ENCODE results near the gene CENPK.
"Not testable (repeated sequence)": the region's sequence is repeated elsewhere in the genome, so short reads cannot be mapped to it uniquely, and the experiment has no call there.

The CENPK gene

DNA sequence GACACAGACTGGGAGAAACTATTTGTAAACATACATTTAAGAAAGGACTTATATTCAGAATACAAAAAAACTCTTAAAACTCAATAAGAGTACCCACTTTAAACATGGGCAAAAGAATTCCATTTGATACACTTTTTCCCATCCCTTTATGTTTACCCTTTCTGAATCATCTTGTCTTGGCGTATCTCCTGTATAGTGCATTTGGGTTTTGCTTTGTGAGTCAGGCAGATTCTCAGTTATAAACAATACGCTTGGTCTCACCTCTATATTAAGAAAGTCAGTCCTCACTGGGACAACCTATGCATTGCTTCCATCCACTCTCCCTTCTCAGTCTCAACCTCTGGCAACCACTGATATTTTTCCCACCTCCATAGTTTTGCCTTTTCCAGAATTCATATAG is 54.0 kb downstream of the CENPK start:
- DNase-seq (ENCODE audit: low read depth) = no peak

DNA sequence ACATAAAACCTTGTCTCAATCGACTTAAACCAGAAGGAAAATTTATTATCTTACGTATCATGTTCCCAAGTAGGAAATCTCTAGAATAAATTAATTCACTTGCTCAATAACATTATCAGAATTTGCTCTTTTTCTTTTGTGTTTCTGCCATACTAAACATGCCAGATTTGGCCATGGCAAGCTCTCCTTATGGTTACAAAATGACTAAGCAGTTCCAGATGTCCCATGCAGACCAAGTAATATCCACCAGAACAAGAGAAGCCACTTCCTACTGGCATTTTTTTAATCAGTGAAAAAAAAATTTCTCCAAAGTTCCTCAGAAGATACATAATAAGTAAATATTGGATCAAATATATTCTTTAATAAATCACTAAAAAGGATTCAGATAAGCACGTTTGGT is 56.0 kb downstream of the CENPK start:
- no peak for DNase-seq (ENCODE audit: low read depth)

DNA sequence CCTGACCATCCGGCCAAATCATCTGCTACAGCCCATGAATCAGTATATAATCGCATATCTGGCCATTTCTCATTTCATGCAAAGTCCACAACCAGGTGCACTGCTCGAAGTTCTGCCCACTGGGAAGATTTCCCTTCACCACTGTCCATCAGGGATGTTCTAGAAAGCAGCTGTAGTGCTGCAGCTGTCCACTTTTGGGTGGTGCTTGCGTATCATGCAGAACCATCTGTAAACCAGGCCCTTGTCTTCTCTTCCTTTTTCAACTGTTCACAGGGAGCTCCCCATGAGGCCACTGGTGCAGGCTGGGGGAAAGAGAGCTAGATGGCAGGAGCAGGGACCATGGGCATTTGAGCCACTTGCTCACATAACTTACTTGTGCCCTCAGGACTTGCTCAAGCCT is 73.8 kb downstream of the CENPK start:
- DNase-seq (ENCODE audit: low read depth) = no peak

DNA sequence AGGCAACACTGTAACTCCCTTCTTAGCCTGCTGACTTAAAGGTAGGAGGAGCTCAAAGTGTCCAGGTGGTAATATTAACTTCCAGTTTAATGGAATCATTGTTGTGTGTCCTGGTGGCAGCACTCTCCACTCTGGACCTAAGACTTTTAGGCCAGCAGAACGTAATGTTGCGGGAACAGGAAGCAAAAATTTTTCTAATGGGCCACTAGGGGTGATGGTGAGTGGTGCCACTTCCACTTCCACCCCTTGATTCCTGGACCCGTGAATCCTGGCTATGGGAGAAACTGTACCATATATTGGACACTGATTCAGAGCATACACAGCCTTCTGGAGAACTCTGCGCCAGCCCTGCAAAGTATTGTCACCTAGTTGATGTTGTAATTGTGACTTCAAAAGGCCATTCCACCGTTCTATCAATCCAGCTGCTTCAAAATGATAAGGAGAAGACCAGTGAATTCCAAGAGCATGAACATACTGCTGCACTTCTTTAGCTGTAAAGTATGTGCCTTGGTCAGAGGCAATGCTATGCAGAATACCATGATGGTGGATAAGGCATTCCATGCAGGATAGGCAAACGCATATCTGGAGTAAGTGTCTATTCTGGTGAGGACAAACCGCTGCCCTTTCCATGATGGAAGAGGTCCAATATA is 74.8 kb downstream of the CENPK start:
- not testable (repeated sequence) for DNase-seq (ENCODE audit: low read depth)

DNA sequence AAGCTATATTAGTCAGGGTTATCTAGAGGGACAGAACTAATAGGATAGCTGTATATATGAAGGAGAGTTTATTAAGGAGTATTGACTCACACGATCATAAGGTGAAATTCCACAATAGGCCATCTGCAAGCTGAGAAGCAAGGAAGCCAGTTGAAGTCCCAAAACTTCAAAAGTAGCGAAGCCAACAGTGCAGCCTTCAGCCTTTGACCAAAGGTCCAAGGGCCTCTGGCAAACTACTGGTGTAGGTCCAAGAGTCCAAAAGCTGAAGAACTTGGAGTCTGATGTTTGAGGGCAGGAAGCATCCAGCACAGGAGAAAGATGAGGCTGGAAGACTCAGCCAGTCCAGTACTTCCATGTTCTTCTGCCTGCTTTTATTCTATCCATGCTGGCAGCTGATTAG is 76.2 kb downstream of the CENPK start:
- DNase-seq (ENCODE audit: low read depth) = not testable (repeated sequence)

DNA sequence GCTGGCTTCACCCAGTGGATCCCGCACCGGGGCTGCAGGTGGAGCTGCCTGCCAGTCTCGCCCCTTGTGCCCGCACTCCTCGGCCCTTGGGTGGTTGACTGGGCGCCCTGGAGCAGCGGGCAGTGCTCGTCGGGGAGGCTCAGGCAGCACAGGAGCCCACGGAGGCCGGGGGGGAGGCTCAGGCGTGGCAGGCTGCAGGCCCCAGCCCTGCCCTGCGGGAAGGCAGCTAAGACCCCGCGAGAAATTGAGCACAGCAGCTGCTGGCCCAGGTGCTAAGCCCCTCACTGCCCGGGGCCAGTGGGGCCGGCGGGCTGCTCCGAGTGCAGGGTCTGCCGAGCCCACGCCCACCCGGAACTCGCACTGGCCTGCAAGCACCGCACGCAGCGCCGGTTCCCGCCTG is 77.6 kb downstream of the CENPK start:
- DNase-seq (ENCODE audit: low read depth) = no peak

DNA sequence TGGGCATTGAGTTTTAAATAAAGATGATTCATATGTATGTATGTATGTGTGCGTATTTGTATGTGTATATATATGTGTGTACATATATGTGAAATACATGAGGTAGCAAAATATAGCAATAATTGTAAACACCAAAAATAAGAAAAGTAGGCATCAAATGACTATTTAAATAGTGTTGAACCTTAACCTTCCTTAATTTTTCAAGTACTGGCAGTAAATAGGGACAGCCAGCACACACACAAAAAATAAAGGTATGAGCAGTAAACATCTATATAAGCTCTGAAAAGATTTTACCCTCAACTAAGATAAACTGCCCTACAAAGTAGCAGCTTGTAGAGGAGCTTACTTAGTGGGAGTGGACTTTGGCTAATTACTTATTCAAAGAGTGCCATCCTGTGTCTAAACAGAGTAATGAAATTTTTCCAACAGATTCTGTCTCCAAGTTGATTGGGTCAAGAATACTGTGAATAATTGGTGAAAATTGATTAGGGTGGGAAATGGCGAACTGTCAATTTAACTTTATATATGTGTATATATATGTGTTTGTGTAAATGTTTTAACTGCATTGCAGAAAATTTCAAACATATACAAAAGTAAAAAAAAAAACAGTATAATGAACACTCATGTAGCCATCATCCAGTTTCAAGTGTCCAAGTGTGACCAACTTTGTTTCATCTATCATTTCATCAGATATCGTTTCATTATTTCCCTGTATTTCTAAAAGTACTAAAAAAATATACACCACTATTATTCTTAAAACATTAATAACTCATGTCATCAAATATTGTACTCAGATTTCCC is 79.2 kb downstream of the CENPK start:
- peak; percentile 46 for DNase-seq (ENCODE audit: low read depth)

DNA sequence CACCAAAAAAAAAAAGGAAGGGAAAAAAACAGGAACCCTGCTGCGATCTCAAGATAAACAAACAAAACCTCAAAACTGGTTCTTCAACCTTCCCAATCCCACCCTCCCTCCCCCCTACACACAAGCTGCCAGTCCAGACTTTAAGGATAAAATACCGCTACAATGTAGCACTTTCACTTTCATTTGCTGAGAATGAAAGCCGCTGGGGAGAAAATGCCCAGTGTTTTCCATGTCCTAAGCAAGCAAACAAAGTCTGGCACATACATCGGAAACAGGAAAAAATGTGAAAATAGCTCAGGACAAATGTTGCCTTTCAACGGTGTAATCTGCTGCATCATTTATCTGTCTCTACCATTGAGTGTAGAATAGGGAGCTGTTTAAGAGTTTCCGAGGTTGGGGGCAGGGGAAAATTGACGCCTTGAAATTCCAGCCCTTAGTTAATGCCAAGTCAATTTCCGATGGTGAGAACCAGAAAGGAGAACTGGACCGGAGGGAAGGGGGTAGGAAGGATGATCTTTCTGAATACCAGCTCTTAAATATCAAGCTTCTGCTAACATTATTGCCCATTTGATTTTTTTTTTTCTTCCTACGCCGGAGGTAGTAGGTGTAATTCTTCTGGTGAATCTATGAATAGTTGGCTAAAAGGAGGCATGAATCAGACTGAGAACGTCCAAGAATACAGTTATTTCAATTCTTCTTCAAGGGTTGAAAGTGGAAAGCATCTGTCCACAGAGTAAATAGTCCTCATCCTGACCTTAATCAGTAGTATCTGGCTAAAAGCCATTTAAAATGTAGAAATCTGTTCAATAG is 80.0 kb downstream of the CENPK start:
- DNase-seq (ENCODE audit: low read depth) = peak; percentile 40

DNA sequence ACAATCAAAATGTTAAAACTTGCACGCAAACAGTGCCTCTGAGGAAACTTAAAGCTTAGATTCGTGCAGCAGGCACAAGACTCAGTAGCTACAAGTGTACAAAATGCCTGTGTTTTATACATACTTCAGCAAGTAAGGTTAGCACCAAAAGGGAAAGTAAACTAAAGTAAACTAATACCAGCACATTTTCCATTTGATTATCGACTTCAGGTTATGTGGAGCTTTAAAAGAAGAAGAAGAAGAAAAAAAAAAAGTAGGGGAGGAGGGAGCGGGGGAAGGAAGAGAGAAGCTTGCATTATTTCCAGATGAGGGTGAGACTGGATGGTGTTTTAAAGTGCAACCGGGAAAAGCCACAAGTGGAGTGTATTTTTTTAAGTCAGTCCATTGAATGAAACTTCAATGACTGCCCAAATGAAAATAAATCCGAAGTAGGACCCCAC is 80.7 kb downstream of the CENPK start:
- peak; percentile 32 for DNase-seq (ENCODE audit: low read depth)

DNA sequence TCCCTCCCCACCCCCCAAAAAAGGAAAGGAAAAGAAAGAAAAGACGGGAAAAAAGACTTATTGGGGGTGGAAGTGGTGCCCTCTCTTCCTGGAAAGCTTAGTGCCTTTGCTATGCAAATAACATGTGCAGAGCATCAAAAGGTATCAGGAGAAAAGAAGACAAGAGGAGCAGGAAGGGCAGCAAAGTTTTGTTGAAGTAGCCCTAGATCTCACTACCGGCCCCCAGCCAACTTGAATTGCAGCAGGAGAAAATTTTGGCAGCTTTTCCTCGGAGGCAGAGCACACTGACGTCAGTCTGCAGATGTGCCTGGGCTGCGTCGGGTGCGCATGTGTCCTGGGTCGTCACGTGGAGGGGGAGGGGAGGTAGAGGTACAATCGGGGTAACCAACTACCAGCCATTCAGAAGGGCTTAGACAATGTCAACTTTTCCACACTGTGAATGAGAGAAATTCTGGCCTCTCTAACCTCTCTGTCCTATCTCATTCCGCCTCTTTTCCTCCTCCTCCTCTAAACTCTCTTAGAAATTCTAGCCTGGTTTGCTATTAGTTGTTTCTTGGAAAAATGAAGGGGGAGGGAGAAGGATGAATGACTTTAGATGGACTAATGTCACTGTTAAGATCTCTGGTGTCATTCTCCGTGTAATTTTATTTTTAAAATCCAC is 81.2 kb downstream of the CENPK start, which contains the start of gene ADAMTS6:
TSS of gene ADAMTS6 (minus strand) at position 286 of the 661 bp plus-strand sequence. CDS start 8,247 bp downstream, outside the sequence.
- DNase-seq (ENCODE audit: low read depth) = peak; percentile 94

DNA sequence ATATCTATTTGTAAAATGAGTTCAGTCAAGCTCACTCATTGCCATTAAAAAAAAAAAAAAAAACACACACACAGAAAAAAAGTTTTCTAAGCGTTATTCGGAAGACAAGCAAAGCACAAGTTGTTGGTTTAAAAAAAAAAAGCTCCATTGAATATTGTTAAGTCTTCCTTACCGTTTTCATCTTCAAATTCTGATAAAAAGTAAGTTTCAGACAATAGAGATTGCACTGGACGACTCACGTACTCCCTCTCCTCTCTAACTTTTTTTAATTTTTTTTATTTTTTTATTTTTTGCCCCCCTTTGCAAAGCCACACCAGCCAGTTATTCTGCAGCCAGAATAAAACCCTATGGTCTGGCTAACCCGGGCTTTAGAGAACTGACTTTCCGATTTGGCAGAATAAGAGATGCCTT is 81.8 kb downstream of the CENPK start:
- no peak for DNase-seq (ENCODE audit: low read depth)

DNA sequence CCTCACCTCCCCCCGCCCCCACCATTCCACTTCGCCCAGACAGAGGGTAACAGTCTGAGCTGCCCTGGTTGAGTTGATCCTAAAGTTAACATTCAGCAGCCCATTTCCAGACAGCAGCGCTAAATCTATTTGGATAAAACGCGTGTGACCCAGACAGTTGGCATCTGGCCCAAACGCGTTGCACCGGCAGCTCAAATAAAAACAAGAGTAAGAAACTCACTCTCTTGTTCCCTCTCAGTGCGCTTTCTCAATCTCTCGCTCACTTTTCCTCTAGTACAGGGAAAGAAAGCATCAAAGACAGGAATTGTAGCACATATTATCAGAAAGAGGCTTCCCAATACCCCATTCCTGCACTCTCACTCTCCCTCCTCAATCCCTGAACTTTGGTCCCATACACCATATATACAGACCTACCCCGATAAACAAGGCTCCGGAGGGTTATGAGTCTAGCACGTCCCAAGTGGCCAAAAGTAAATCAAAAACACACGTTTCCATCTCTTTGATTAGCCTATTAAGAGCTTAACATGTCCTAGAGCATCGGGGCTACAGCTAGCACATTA is 82.6 kb downstream of the CENPK start:
- DNase-seq (ENCODE audit: low read depth) = peak; percentile 67

DNA sequence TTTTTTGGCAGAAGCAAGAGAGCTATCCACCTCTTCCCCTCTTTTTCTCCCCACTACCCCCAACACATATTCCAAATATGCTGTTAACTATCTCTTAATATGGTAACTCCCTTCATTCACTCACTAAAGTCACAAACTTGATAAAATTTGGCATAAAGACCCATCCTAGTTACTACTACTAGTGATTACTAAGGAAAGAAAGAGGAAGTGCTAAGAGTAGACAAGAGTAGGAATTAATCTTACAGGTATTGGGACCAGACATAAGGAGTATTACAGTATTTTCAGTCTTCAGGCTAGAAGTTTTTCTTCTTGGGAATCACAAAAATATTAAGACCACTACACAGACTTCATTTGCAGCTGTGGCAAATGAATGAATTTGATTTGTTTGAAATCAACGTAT is 83.4 kb downstream of the CENPK start:
- no peak for DNase-seq (ENCODE audit: low read depth)

DNA sequence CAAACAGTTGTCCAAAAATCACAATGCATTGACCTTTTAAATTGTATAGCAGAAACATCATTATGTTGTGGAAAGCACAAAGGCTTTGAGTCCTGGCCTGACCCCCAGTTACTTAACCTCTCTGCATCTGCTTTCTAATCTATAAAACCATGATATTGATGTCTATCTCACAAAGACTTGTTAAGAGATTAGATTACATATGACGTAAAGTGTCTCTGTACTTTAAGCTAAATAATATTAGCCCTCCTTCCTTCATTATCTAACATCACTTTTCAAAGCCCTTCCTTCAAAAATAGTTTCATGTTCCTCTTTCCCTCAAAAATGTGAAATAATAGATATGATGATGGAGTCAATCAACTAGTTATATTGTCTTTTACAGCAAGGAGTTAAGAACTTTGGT is 84.6 kb downstream of the CENPK start:
- no peak for DNase-seq (ENCODE audit: low read depth)

DNA sequence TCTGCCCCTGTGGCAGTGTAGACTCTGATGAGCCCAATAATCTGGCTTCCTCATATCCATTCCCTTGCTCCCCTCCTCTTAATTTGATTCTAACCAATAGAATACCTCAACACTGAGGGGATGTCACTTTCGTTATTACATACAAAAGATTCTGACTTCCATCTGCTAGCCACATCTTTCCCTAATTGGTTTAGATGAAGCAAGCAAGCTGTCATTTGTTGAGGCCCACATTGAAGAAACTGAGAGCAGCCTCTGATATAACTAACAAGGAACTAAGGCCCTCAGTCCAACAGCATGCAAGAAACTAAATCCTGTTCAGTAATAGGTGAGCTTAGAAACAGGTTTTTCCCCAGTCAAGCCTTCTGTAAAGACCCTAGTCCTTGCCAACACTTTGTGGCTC is 87.1 kb downstream of the CENPK start:
- DNase-seq (ENCODE audit: low read depth) = no peak

DNA sequence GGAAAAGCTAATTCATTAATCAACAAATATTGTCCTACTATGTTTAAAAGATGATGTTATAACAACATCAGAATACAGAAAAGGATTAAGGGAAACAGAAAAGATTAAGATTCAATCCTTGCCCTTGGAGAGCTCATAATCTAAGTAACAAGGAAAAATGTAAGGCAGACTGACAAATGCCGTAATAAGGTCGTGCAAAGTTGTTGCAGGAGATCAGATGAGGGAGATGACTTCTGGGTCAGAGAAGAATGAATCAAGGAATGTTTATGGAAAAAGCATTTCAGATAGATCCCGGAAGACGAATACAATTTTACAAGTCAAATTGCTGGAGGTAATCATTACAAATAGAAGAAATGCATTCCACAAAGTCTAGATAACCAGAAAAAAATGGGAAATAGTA is 87.6 kb downstream of the CENPK start:
- no peak for DNase-seq (ENCODE audit: low read depth)

DNA sequence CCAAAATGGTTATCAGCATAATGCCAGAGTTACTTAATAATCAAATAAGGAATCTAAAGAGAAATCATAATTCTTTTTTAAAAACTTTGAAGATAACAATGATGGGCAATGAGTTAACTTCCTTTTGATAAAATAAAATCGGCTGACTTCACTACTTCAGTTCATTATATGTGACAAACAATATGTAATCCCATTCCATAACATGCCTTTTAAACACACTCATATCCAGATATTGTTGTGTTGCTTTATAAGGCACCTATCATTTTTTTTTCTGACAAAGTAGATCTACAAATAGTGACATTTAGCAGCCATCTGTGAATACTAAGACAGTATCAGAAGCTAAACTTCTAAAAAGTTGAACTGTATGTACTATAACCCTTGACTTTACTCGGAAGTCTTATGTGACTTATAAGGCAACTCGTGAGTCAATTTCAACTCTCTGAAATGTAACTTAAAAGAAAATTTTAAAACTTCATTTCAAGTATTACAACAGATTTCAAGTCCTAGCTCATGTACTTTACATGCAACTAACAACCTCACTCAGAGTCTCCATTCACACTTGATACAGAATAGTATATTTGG is 88.7 kb downstream of the CENPK start:
- DNase-seq (ENCODE audit: low read depth) = no peak

DNA sequence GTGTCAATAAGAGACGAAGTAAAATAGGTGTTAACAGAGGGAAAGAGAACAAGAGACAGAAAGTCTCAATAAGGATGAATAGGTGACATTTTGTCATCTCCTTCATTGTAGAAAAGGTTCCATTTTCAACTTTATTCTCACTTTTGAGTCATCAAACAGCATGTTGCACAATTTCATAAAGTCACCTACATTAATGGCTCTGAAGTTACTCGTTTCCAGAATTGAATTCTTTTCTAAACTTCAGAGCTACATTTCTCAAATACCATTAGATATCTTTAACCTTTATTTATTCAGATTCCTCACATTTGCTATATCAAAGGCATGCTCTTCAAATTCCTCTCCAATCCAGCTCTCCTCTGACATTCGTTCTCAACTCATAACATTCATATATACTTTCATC is 94.3 kb downstream of the CENPK start:
- no peak for DNase-seq (ENCODE audit: low read depth)
